Measurements from ENCODE around the gene COQ10B. TPM values are rescaled to one million over a fixed set of nuclear protein-coding genes. Genes with fewer than 3 reads are reported as not detected.
A peak's percentile ranks its signal among the peaks of the same experiment; 100 is the strongest.
"Not testable (repeated sequence)": the region's sequence is repeated elsewhere in the genome, so short reads cannot be mapped to it uniquely, and the experiment has no call there.

COQ10B gene
- polyA plus RNA-seq, 2 of the 4 experiments (the other 2 are of a cell fraction), result 6.1 to 24.3 TPM

- Histone ChIP-seq H3K27ac (no peak overlapping the region), H3K4me3 (no peak overlapping the region), H3K4me1 (peaks cover 36% of the 10 kb centered on the region; the same call in 2 of the 3 replicates), H3K9me3 (no peaks in the 10 kb centered on the region), H3K4me2 (peak overlapping the region; percentile 94)
- WGBS (ENCODE audit: missing lambda C conversion rate), result 85% methylated on average over 6 of the region's 6 CpGs
- no peak for ATAC-seq
- no peak for DNase-seq (ENCODE audit: low read depth in 1 of 2, low spot score in 1 of 2)
- POLR2A ChIA-PET, result no interaction called here
- TF ChIP-seq RCOR1 (IDR thresholded peaks at IDR 0.05; ENCODE audit: low read depth, low read length) (no peak), BCL3 (IDR thresholded peaks at IDR 0.05) (no peak), EP300 (IDR thresholded peaks at IDR 0.05) (no peak), HMGXB4 (CRISPR knock-in tag; IDR thresholded peaks at IDR 0.05; ENCODE audit: borderline replicate concordance) (no peak), PHF8 (IDR thresholded peaks at IDR 0.05; ENCODE audit: borderline replicate concordance, low read depth) (no peak), NFE2L2 (conservative IDR thresholded peaks at IDR 0.05; ENCODE audit: low read length) (no peak), FOSB (CRISPR knock-in tag; IDR thresholded peaks at IDR 0.05) (no peak), HDAC2 (IDR thresholded peaks at IDR 0.05) (no peak), FOSL2 (IDR thresholded peaks at IDR 0.05) (no peak), FOSL2 (CRISPR knock-in tag; IDR thresholded peaks at IDR 0.05) (no peak), NPAS2 (CRISPR knock-in tag; IDR thresholded peaks at IDR 0.05; ENCODE audit: borderline replicate concordance) (no peak), USF2 (IDR thresholded peaks at IDR 0.05) (no peak), ZNF302 (CRISPR knock-in tag; IDR thresholded peaks at IDR 0.05) (no peak), ELK1 (IDR thresholded peaks at IDR 0.05; ENCODE audit: low read depth, low read length) (no peak), FOXS1 (CRISPR knock-in tag; IDR thresholded peaks at IDR 0.05) (no peak)
- CTCF ChIA-PET, result no interaction called here
- no peak for FAIRE-seq
Measured at GRCh38 chr2:197431858-197432257, 21.5 kb upstream of the COQ10B start.

- ATAC-seq; H3K9me3 ChIP-seq; H3K27ac ChIP-seq; CTCF ChIA-PET; DNase-seq (ENCODE audit: low read depth in 1 of 2, low spot score in 1 of 2); FAIRE-seq; H3K4me3 ChIP-seq: not testable (repeated sequence)
- 86% methylated on average over 6 of the region's 6 CpGs for whole genome bisulfite sequencing (ENCODE audit: missing lambda C conversion rate)
- POLR2A ChIA-PET, result interaction anchor here (1.2 kb wide), 1 partner anchor 21 kb away, joined by 3 read pairs; the partner anchor contains the start of gene COQ10B
- Histone ChIP-seq H3K4me1 (peaks cover 34% of the 10 kb centered on the region; the same call in 2 of the 3 replicates), H3K4me2 (peak overlapping the region; percentile 94)
Measured at GRCh38 chr2:197432527-197432926, 20.8 kb upstream of the COQ10B start.

- POLR2A ChIA-PET, result interaction anchor here (1.2 to 2.7 kb wide), 5 partner anchors 12 to 271 kb away, joined by 3 to 18 read pairs (median 5); partner anchors contain the start of genes COQ10B, HSPD1, HSPE1 and MARS2
- ATAC-seq, result no peak
- no peak for TF ChIP-seq GATA3 (IDR thresholded peaks at IDR 0.05; ENCODE audit: borderline replicate concordance)
- TF ChIP-seq ZNF302 (CRISPR knock-in tag; IDR thresholded peaks at IDR 0.05), result no peak
- TF ChIP-seq RAD21 (conservative IDR thresholded peaks at IDR 0.05 in 1 of 2, IDR thresholded peaks at IDR 0.05 in 1 of 2), result no peak
- no peak for TF ChIP-seq RFX5 (IDR thresholded peaks at IDR 0.05)
- TF ChIP-seq KDM5A (IDR thresholded peaks at IDR 0.05), result no peak
- no peak for TF ChIP-seq ELK1 (IDR thresholded peaks at IDR 0.05; ENCODE audit: low read depth, low read length)
- no peak for TF ChIP-seq ZSCAN20 (CRISPR knock-in tag; IDR thresholded peaks at IDR 0.05)
- no peak for TF ChIP-seq ZC3H11A (IDR thresholded peaks at IDR 0.05)
- no peak for TF ChIP-seq ATOH8 (CRISPR knock-in tag; IDR thresholded peaks at IDR 0.05; ENCODE audit: low read depth)
- no peak for TF ChIP-seq PBX3 (IDR thresholded peaks at IDR 0.05)
- TF ChIP-seq EHF (CRISPR knock-in tag; IDR thresholded peaks at IDR 0.05), result no peak
- no peak for TF ChIP-seq CEBPB (IDR thresholded peaks at IDR 0.05)
- no peak for TF ChIP-seq POLR2A (IDR thresholded peaks at IDR 0.05; ENCODE audit: low read length)
Measured at GRCh38 chr2:197433780-197434438, 19.4 kb upstream of the COQ10B start.

More at GRCh38 chr2:197433780-197434438, 19.4 kb upstream of the COQ10B start:
- Histone ChIP-seq H3K4me1 (peaks cover 28% of the 10 kb centered on the region; the same call in 2 of the 3 replicates), H3K4me3 (peak overlapping the region; percentile 90), H3K27ac (peak overlapping the region; percentile 92 to 93), H3K4me2 (peak overlapping the region; percentile 94), H3K9me3 (no peaks in the 10 kb centered on the region)
- whole genome bisulfite sequencing (ENCODE audit: missing lambda C conversion rate), result 2% methylated on average over 11 of the region's 11 CpGs
- FAIRE-seq, result no peak
- no peak for DNase-seq (ENCODE audit: low read depth in 1 of 2, low spot score in 1 of 2)
- CTCF ChIA-PET, result no interaction called here
